ENCODE results near the gene ACTL6B. TPM values are rescaled to one million over a fixed set of nuclear protein-coding genes. Genes with fewer than 3 reads are reported as not detected.
"Not testable (repeated sequence)": the region's sequence is repeated elsewhere in the genome, so short reads cannot be mapped to it uniquely, and the experiment has no call there.

Gene ACTL6B
- total RNA-seq, 4 donors from 2014 or later = not detected

GRCh38 chr7:100667331-100668068 is 11.3 kb upstream of the ACTL6B start:
- no peak overlapping the region for H3K4me3 ChIP-seq (ENCODE audit: low read depth, poor library complexity, severe bottlenecking)
- WGBS, 2 donors = 82 to 83% methylated on average over 16 of the region's 16 CpGs
- intact Hi-C loops (cut with DNase I; ENCODE audit: low total_unique reads) = no loop called here
- no peak for DNase-seq (ENCODE audit: low spot score in 2 of 2)
- TF ChIP-seq CTCF (IDR thresholded peaks at IDR 0.05) (no peak), POLR2A (IDR thresholded peaks at IDR 0.05) (no peak)

- DNase-seq (ENCODE audit: low spot score in 2 of 2) = no peak
- intact Hi-C loops (cut with DNase I; ENCODE audit: low total_unique reads) = no loop called here
- TF ChIP-seq CTCF (IDR thresholded peaks at IDR 0.05) = no peak
- no peak for TF ChIP-seq POLR2A (IDR thresholded peaks at IDR 0.05)
- H3K4me3 ChIP-seq (ENCODE audit: low read depth, poor library complexity, severe bottlenecking) = no peak overlapping the region
- 92 to 94% methylated on average over 5 of the region's 5 CpGs for WGBS, 2 donors
These were observed 9.0 kb upstream of the ACTL6B start for GRCh38 chr7:100665168-100665726.

- intact Hi-C loops (cut with DNase I; ENCODE audit: low total_unique reads); H3K4me3 ChIP-seq (ENCODE audit: low read depth, poor library complexity, severe bottlenecking); DNase-seq (ENCODE audit: low spot score in 2 of 2): not testable (repeated sequence)
- WGBS, 2 donors = 68 to 69% methylated on average over 12 of the region's 12 CpGs
These were observed 6.0 kb upstream of the ACTL6B start for GRCh38 chr7:100662194-100662776.

GRCh38 chr7:100654908-100655831 is 1.1 kb downstream of the ACTL6B start:
- H3K4me3 ChIP-seq (ENCODE audit: low read depth, poor library complexity, severe bottlenecking) = no peak overlapping the region
- intact Hi-C loops (cut with DNase I; ENCODE audit: low total_unique reads) = no loop called here
- no peak for DNase-seq (ENCODE audit: low spot score in 2 of 2)
- TF ChIP-seq POLR2A (IDR thresholded peaks at IDR 0.05) = no peak
- no peak for TF ChIP-seq CTCF (IDR thresholded peaks at IDR 0.05)
- 46 to 50% methylated on average over 25 of the region's 25 CpGs for WGBS, 2 donors

- no peak overlapping the region for H3K4me3 ChIP-seq (ENCODE audit: low read depth, poor library complexity, severe bottlenecking)
- DNase-seq (ENCODE audit: low spot score in 2 of 2) = no peak
- WGBS, 2 donors = 65% methylated on average over 15 of the region's 15 CpGs
- TF ChIP-seq CTCF (IDR thresholded peaks at IDR 0.05) (no peak), POLR2A (IDR thresholded peaks at IDR 0.05) (no peak)
- intact Hi-C loops (cut with DNase I; ENCODE audit: low total_unique reads) = no loop called here
These were observed 6.3 kb downstream of the ACTL6B start for GRCh38 chr7:100649826-100650565.
